GM12874 (cell line): ENCODE results near the gene TESMIN.

Source experiments
- CTCF ChIP-seq: IDR thresholded peaks from 2 replicates; pipeline ENCODE4 v1.5.1; 2011; ENCODE audit warnings: low read depth, mild to moderate bottlenecking, control low read depth, low read length, moderate library complexity; ENCODE audit not compliant: insufficient read depth

The TESMIN gene

DNA sequence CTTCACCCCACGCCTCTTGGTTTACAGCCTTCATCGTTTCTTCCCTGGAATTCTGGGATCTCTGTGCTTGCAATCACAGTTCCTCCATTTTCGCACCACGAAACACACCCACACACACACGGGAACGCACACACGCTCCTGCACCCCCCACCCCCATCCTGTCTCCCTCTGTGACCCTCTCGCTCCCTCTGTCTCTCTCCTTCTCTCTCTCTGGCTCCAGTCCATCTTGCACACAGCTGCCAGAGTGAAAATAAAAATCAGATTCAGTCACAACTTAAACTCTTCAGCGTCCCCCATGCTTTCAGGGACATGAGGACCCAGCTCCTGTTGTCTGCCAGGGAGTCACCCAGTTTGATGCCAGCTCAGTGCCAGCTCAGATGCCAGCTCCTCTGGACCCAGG, 64.0 kb downstream of the TESMIN start:
- no peak for TF ChIP-seq CTCF

- TF ChIP-seq CTCF = no peak
Observed at GRCh38 chr11:68686486-68686885, 64.8 kb downstream of the TESMIN start.

- no peak for TF ChIP-seq CTCF
Observed at GRCh38 chr11:68685656-68686380, 65.5 kb downstream of the TESMIN start.

GRCh38 chr11:68684385-68685356, 66.6 kb downstream of the TESMIN start, which contains the start of gene GAL:
GAL (plus strand) TSS chr11:68684544; CDS start chr11:68684924, 380 bp downstream.
- TF ChIP-seq CTCF = no peak

DNA sequence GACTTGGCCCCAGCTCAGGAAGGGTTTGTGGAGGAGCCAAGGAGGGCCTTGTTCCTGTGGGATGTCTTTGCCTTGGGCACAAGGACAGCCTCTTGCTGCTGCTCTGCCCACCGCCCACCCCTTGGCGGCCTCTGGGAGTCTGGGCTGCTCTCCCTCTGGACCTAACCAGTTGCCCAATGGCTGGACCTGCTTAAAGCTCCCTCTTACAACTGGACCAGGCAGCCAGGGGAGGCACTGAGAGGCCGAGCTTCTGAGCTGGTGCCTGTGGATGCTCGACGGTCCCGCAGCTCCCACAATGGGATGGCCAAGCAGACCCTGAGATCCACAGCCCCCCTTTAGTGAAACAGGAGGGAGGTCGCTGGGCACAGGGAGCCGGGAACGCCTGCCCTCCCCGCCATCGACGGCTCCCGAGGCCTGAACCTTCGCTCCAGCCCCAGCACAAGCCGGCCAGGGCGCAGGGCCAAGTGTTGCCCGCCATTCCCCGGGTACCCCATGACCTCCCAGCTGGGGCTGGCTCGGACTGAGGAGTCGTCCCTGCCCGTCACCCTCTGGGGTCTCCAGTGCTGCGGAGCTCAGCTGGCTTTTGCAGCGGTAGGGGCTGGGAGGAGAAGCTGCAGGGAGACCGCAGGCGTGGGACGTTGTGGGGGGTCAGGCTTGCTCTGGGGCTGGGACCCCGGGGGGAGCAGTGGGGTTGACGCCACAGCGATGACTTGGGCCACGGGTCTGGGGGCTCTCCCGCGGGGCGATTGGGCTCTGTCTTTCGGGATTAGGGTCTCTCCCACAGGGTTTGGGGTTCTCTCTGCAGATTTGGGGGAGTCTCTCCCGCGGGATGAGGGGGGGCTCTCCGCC, 67.6 kb downstream of the TESMIN start:
- no peak for TF ChIP-seq CTCF

DNA sequence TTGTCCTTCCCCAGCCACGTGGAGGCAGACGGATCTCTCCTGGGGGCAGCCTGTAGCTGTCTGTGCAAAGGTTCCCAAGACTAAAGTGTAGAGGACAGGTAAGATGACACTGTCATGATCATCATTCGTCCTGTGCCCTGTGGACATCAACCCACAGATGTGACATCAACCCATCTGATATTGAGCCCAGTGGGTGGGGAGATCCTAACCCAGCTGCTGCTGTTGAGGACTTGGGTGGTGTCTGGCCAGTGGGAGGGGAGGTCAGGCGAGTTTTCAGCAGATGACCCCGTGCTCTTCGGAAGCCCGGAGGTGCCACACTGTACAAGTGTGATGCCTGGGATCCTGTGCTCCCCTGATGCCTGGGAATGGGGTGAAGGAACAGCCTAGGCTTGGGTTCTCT, 68.2 kb downstream of the TESMIN start:
- no peak for TF ChIP-seq CTCF
